GM12878 (cell line): Measurements from ENCODE around the gene TTC32. TPM values are rescaled to one million over a fixed set of nuclear protein-coding genes. Genes with fewer than 3 reads are reported as not detected.

Source experiments
- ATAC-seq: fragments of 200-7000 bp; cut with Tn5 transposase; 3 replicates; pipeline ENCODE4 v1.9.1; 2020; ENCODE audit warnings: mild to moderate bottlenecking, moderate library complexity
- BruUV-seq: library from RNA; stranded (reverse); fragments of 400-500 nt; replicated peaks from 2 replicates; lab custom pipeline; 2021; lab: Mats Ljungman, UMichigan
- CTCF ChIA-PET: fragments of 300-600 bp; sonication (Branson Sonifier 250); formaldehyde crosslinking; extraction: SDS; loops from one replicate; lab custom pipeline; 2021; ENCODE audit warnings: inconsistent platforms; lab: Yijun Ruan, JAX
- POLR2A ChIA-PET: fragments of 350-600 bp; formaldehyde crosslinking; extraction: SDS; loops from one replicate; lab custom pipeline; 2021; ENCODE audit warnings: inconsistent platforms; lab: Charles Lee
- RAD21 ChIA-PET: fragments of 300-600 bp; sonication (Branson Sonifier 250); formaldehyde crosslinking; loops from one replicate; lab custom pipeline; 2023; ENCODE audit warnings: antibody characterized with exemption; ENCODE audit not compliant: unreplicated experiment; lab: Charles Lee
- SMC1A ChIA-PET: fragments of 300-600 bp; sonication (Branson Sonifier 250); formaldehyde crosslinking; loops from one replicate; lab custom pipeline; 2023; ENCODE audit not compliant: unreplicated experiment, uncharacterized antibody; lab: Charles Lee
- DNase-seq: peaks from one replicate; pipeline ENCODE4 v3.0.0-alpha.2; 2011; ENCODE audit warnings: low read depth, low spot score
- FAIRE-seq: peaks from 3 replicates; lab custom pipeline; 2011; peaks lifted over from hg19 to GRCh38; lab: Jason Lieb, UNC
- H2AFZ ChIP-seq: 2 replicates; pipeline ENCODE4 v1.6.0; 2011; ENCODE audit warnings: low read depth, low read length, control low read depth; ENCODE audit not compliant: control insufficient read depth
- H3K27ac ChIP-seq: 2 replicates; pipeline ENCODE4 v1.5.1; 2011; ENCODE audit warnings: control low read depth; ENCODE audit not compliant: control insufficient read depth, insufficient read depth
- H3K27me3 ChIP-seq, 2 experiments: replicated peaks in 1 of 2; 2 replicates each; pipeline versions ENCODE4 v1.6.0 to v1.6.1; 2011; ENCODE audit warnings: low read length in 1 of 2; ENCODE audit not compliant: control insufficient read depth in 2 of 2, insufficient read depth in 2 of 2
- H3K36me3 ChIP-seq, 2 experiments: 2 replicates each; pipeline ENCODE4 v1.5.1; 2011; ENCODE audit warnings: low read length in 1 of 2; ENCODE audit not compliant: control insufficient read depth in 2 of 2, insufficient read depth in 2 of 2
- H3K4me1 ChIP-seq: 2 replicates; pipeline ENCODE4 v1.6.1; 2011; ENCODE audit warnings: mild to moderate bottlenecking, low read length, moderate library complexity, mixed read lengths; ENCODE audit not compliant: control insufficient read depth, insufficient read depth
- H3K4me2 ChIP-seq: 2 replicates; pipeline ENCODE4 v1.6.0; 2011; ENCODE audit warnings: control low read depth; ENCODE audit not compliant: control insufficient read depth, insufficient read depth
- H3K4me3 ChIP-seq: fragments of 200-600 bp; sonication (generic); 2 replicates; pipeline ENCODE4 v1.5.1; 2016
- H3K79me2 ChIP-seq: 2 replicates; pipeline ENCODE4 v1.6.0; 2011; ENCODE audit warnings: low read length; ENCODE audit not compliant: control insufficient read depth, insufficient read depth
- H3K9ac ChIP-seq: 2 replicates; pipeline ENCODE4 v1.8.0; 2011; ENCODE audit warnings: low read length, control low read depth, mixed read lengths; ENCODE audit not compliant: control insufficient read depth, insufficient read depth
- H3K9me3 ChIP-seq: replicated peaks from 3 replicates; pipeline ENCODE4 v1.5.1; 2011; ENCODE audit warnings: mild to moderate bottlenecking, low read length; ENCODE audit not compliant: control insufficient read depth, insufficient read depth
- H4K20me1 ChIP-seq: 2 replicates; pipeline ENCODE4 v1.6.0; 2011; ENCODE audit not compliant: control insufficient read depth, insufficient read depth
- BHLHE40 ChIP-seq, 2 experiments: fragments of 450-650 bp in 1 of 2; IDR thresholded peaks; 2 replicates each; pipeline ENCODE4 v1.6.1; 2011 to 2017; ENCODE audit warnings: low read depth in 2 of 2, borderline replicate concordance in 1 of 2, improper control_type of control experiment in 1 of 2, low read length in 1 of 2, mild to moderate bottlenecking in 1 of 2
- BRCA1 ChIP-seq: IDR thresholded peaks from 2 replicates; pipeline ENCODE4 v1.6.1; 2011; ENCODE audit warnings: low read depth, low read length, improper control_type of control experiment
- E2F8 ChIP-seq: fragments of 450-650 bp; IDR thresholded peaks from 2 replicates; pipeline ENCODE4 v1.6.1; 2018; ENCODE audit warnings: mild to moderate bottlenecking, low read depth, moderate library complexity; ENCODE audit not compliant: partially characterized antibody
- ELK1 ChIP-seq: IDR thresholded peaks from 2 replicates; pipeline ENCODE4 v1.6.1; 2012; ENCODE audit warnings: low read depth, low read length, improper control_type of control experiment
- ESRRA ChIP-seq: IDR thresholded peaks from 2 replicates; pipeline ENCODE4 v1.6.1; 2012; ENCODE audit warnings: mild to moderate bottlenecking, low read length, improper control_type of control experiment
- EZH2 ChIP-seq: IDR thresholded peaks from 2 replicates; pipeline ENCODE4 v1.6.1; 2012; ENCODE audit warnings: low read depth, mild to moderate bottlenecking, control low read depth, inconsistent platforms, low read length, borderline replicate concordance; ENCODE audit not compliant: control insufficient read depth
- GABPA ChIP-seq: IDR thresholded peaks from 2 replicates; pipeline ENCODE4 v1.6.1; 2014; ENCODE audit warnings: antibody characterized with exemption, low read depth, mild to moderate bottlenecking, inconsistent platforms
- IRF4 ChIP-seq: IDR thresholded peaks from 2 replicates; pipeline ENCODE4 v1.6.1; 2011; ENCODE audit warnings: low read depth, low read length
- MXI1 ChIP-seq: fragments of 150-350 bp; IDR thresholded peaks from 2 replicates; pipeline ENCODE4 v1.6.1; 2011; ENCODE audit warnings: low read depth, mild to moderate bottlenecking, inconsistent platforms, low read length, improper control_type of control experiment
- NFYA ChIP-seq: IDR thresholded peaks from 2 replicates; pipeline ENCODE4 v1.6.1; 2011; ENCODE audit warnings: low read depth, mild to moderate bottlenecking, low read length, improper control_type of control experiment, borderline replicate concordance
- PBX3 ChIP-seq: IDR thresholded peaks from 2 replicates; pipeline ENCODE4 v1.6.1; 2011; ENCODE audit warnings: mild to moderate bottlenecking, low read depth, low read length, moderate library complexity; ENCODE audit not compliant: insufficient replicate concordance
- SIX5 ChIP-seq: IDR thresholded peaks from 2 replicates; pipeline ENCODE4 v1.6.1; 2011; ENCODE audit warnings: mild to moderate bottlenecking, low read depth, low read length, moderate library complexity; ENCODE audit not compliant: severe bottlenecking
- SMARCA5 ChIP-seq: fragments of 450-650 bp; IDR thresholded peaks from 2 replicates; pipeline ENCODE4 v1.6.1; 2017; ENCODE audit warnings: mild to moderate bottlenecking
- SUZ12 ChIP-seq: fragments of 200-600 bp; sonication (generic); IDR thresholded peaks from one replicate; pipeline ENCODE4 v1.6.1; 2018; ENCODE audit warnings: antibody characterized with exemption, mild to moderate bottlenecking; ENCODE audit not compliant: unreplicated experiment
- TARDBP ChIP-seq: IDR thresholded peaks from 2 replicates; pipeline ENCODE4 v1.6.1; 2016; ENCODE audit warnings: borderline replicate concordance
- in situ Hi-C: fragments of 300-500 bp; cut with MboI; formaldehyde crosslinking; loops from 9 replicates; pipeline ENCODE4 v1.14.3; 2018; ENCODE audit warnings: mixed read lengths
- intact Hi-C: fragments of 100-400 bp; cut with micrococcal nuclease; formaldehyde crosslinking; loops from one replicate; pipeline ENCODE4 v1.14.2; 2022; ENCODE audit not compliant: unreplicated experiment
- polyA plus RNA-seq, 11 experiments: library from polyadenylated mRNA; depleted of rRNA in 4 of 11; unstranded in 6 of 11; stranded (reverse) in 5 of 11; fragments of >200 nt; fragmentation: Nextera tagmentation in 4 of 11; fragmentation: Illumina TruSeq in 1 of 11; extraction: Ambion mirVana in 4 of 11; extraction: Trizol in 1 of 11; gene quantifications; 1 replicate in 1 of 11; 2 replicates in 10 of 11; pipeline versions ENCODE4 v1.2.1 to v1.2.3, GENCODE V29; 2011 to 2016; ENCODE audit warnings: inconsistent platforms in 2 of 11, missing spikeins in 2 of 11, low read depth in 1 of 11
- total RNA-seq, 4 experiments: library from RNA; depleted of rRNA in 3 of 4; stranded (reverse); fragments of >200 nt in 3 of 4; fragmentation: Illumina TruSeq in 1 of 4; extraction: Trizol in 1 of 4; gene quantifications; 2 replicates each; pipeline versions ENCODE4 v1.2.1 to v1.2.3, GENCODE V29; 2013 to 2021

The TTC32 gene
- total and polyA plus RNA-seq, 10 of the 15 experiments (the other 5 are each of a cell fraction or from before 2014, with no cell fraction given), result 11.1 to 30.0 (median 19.7) TPM

- no peak for FAIRE-seq
- Histone ChIP-seq H4K20me1 (no peaks in the 10 kb centered on the region), H2AFZ (no peak overlapping the region), H3K9ac (no peak overlapping the region), H3K4me1 (no peaks in the 10 kb centered on the region), H3K79me2 (no peaks in the 10 kb centered on the region), H3K27ac (no peak overlapping the region), H3K4me2 (no peak overlapping the region), H3K36me3 (no peaks in the 10 kb centered on the region), H3K9me3 (no peaks in the 10 kb centered on the region), H3K27me3 (no peaks in the 10 kb centered on the region), H3K4me3 (no peak overlapping the region)
- intact Hi-C loops (no loop called here), in situ Hi-C loops (no loop called here)
- TF ChIP-seq IRF4, result no peak
- no peak for TF ChIP-seq BRCA1
- no peak for TF ChIP-seq PBX3
- TF ChIP-seq MXI1, result no peak
- TF ChIP-seq SIX5, result no peak
- no peak for TF ChIP-seq SMARCA5
- TF ChIP-seq GABPA, result no peak
- TF ChIP-seq SUZ12, result no peak
- no peak for TF ChIP-seq ESRRA
- no peak for TF ChIP-seq E2F8
- no peak for TF ChIP-seq BHLHE40 (IDR thresholded peaks at IDR 0.05; ENCODE audit: borderline replicate concordance in 1 of 2, low read depth in 2 of 2, low read length in 1 of 2)
- no peak for TF ChIP-seq TARDBP
- no peak for TF ChIP-seq ELK1
- TF ChIP-seq EZH2, result no peak
- TF ChIP-seq NFYA, result no peak
- no peak for DNase-seq
- SMC1A ChIA-PET, result interaction anchor here (1.5 kb wide), 1 partner anchor 145 kb away, joined by 4 read pairs; no protein-coding TSS in a partner anchor
- BruUV-seq, result no TSS peak
- POLR2A ChIA-PET, result no interaction called here
- CTCF ChIA-PET, result interaction anchor here (0.7 to 2.1 kb wide), 2 partner anchors 8 to 66 kb away, joined by 3 to 5 read pairs; no protein-coding TSS in a partner anchor
- RAD21 ChIA-PET, result no interaction called here
- no peak for ATAC-seq
These were observed 47.3 kb upstream of the TTC32 start for GRCh38 chr2:19949071-19949470.
